ENCODE results near the gene TSEN2.

The TSEN2 gene

DNA sequence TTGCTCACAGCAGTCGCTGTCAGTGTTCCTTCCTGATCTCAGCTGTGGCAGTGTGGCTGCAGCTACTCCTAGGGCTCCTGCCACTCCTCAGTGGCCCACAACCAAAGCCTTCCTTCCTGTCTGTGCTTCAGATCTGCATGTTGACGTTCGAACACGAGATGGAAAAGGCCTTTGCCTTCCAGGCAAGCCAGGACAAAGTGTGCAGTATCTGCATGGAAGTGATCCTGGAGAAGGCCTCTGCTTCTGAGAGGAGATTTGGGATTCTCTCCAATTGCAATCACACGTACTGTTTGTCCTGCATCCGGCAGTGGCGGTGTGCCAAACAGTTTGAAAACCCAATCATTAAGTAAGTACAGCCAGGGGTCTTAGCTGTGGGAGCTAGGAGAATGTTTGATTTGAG lies 90.4 kb downstream of the TSEN2 start:
- Histone ChIP-seq H3K9ac (ENCODE audit: low read depth in 1 of 2, low read length in 2 of 2) (no peak overlapping the region), H3K36me3 (ENCODE audit: control insufficient read depth in 2 of 2, insufficient read depth in 2 of 2, low read length in 2 of 2) (peaks cover 48 to 64% of the 10 kb centered on the region in 2 donors), H3K4me3 (ENCODE audit: low read length in 2 of 2) (no peak overlapping the region), H3K27me3 (ENCODE audit: control insufficient read depth in 2 of 2, insufficient read depth in 2 of 2, low read length in 2 of 2) (no peaks in the 10 kb centered on the region), H3K4me1 (ENCODE audit: control insufficient read depth in 2 of 2, insufficient read depth in 2 of 2, low read length in 2 of 2) (peaks cover 0 to 8% of the 10 kb centered on the region in 2 donors), H3K9me3 (ENCODE audit: control insufficient read depth in 2 of 2, low read length in 2 of 2) (no peaks in the 10 kb centered on the region), H3K27ac (ENCODE audit: low read depth in 2 of 2, low read length in 2 of 2) (no peak overlapping the region)

DNA sequence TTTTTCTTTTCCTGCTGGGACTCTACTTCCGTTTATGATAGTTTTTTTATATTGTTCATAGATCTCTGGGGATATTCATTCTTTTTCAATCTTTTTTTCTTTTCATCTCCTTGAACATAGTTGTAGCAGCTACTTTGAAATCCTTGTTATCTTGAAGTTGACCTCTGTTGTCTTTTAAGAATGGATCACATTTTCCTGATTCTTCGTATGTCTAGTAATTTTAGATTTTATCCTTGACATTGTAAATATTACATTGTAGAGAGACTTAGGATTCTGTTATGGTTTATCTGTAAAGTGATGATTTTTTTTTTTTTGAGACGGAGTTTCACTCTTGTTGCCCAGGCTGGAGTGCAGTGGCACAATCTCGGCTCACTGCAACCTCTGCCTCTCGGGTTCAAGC lies 93.1 kb downstream of the TSEN2 start:
- H3K4me1 ChIP-seq (ENCODE audit: control insufficient read depth in 2 of 2, insufficient read depth in 2 of 2, low read length in 2 of 2), result peaks cover 0 to 8% of the 10 kb centered on the region in 2 donors
- H3K27ac ChIP-seq (ENCODE audit: low read depth in 2 of 2, low read length in 2 of 2), result no peak overlapping the region
- no peak overlapping the region for H3K9ac ChIP-seq (ENCODE audit: low read depth in 1 of 2, low read length in 2 of 2)
- H3K27me3 ChIP-seq (ENCODE audit: control insufficient read depth in 2 of 2, insufficient read depth in 2 of 2, low read length in 2 of 2), result no peaks in the 10 kb centered on the region
- H3K4me3 ChIP-seq (ENCODE audit: low read length in 2 of 2), result no peak overlapping the region
- H3K36me3 ChIP-seq (ENCODE audit: control insufficient read depth in 2 of 2, insufficient read depth in 2 of 2, low read length in 2 of 2), result peaks cover 52 to 67% of the 10 kb centered on the region in 2 donors
- H3K9me3 ChIP-seq (ENCODE audit: control insufficient read depth in 2 of 2, low read length in 2 of 2), result no peaks in the 10 kb centered on the region

DNA sequence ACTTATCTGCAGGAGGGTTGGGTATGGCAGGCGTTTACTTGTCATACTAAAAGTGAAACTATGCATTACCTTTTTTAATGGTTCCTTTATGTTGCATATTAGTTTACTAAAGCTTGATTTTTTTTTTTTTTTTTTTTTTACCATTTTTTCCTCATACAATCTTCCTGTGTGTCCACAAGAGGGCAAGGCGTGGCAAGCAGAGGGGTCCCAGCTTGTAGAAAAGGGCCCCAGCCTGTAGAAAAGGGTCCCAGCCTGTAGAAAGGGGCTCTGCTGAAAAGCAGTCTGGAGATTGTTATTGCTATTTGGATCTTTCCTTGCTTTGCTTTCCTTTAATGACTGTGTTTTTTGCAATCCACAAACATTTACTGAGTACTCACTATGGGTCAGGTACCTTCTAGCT lies 94.5 kb downstream of the TSEN2 start:
- H3K4me3 ChIP-seq (ENCODE audit: low read length in 2 of 2), result no peak overlapping the region
- H3K27me3 ChIP-seq (ENCODE audit: control insufficient read depth in 2 of 2, insufficient read depth in 2 of 2, low read length in 2 of 2), result no peaks in the 10 kb centered on the region
- peaks cover 56 to 72% of the 10 kb centered on the region in 2 donors for H3K36me3 ChIP-seq (ENCODE audit: control insufficient read depth in 2 of 2, insufficient read depth in 2 of 2, low read length in 2 of 2)
- H3K9ac ChIP-seq (ENCODE audit: low read depth in 1 of 2, low read length in 2 of 2), result no peak overlapping the region
- H3K27ac ChIP-seq (ENCODE audit: low read depth in 2 of 2, low read length in 2 of 2), result no peak overlapping the region
- H3K9me3 ChIP-seq (ENCODE audit: control insufficient read depth in 2 of 2, low read length in 2 of 2), result no peaks in the 10 kb centered on the region
- H3K4me1 ChIP-seq (ENCODE audit: control insufficient read depth in 2 of 2, insufficient read depth in 2 of 2, low read length in 2 of 2), result peaks cover 0 to 8% of the 10 kb centered on the region in 2 donors

DNA sequence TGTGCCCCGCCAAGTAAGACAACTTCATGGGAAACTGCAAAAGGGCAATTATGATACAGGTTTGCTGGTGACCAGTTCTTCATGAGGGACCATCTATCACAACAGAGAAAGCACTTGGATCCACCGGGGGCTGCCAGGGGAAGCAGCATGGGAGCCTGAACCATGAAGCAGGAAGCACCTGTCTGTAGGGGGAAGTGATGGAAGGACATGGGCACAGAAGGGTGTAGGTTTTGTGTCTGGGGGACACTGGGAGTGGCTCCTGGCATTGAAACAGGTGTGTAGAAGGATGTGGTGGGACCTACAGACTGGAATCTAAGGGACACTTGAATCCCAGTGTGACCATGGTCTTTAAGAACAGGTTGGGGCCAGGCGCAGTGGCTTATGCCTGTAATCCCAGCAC lies 95.2 kb downstream of the TSEN2 start:
- H3K36me3 ChIP-seq (ENCODE audit: control insufficient read depth in 2 of 2, insufficient read depth in 2 of 2, low read length in 2 of 2), result peaks cover 56 to 72% of the 10 kb centered on the region in 2 donors
- H3K27ac ChIP-seq (ENCODE audit: low read depth in 2 of 2, low read length in 2 of 2), result no peak overlapping the region
- no peaks in the 10 kb centered on the region for H3K27me3 ChIP-seq (ENCODE audit: control insufficient read depth in 2 of 2, insufficient read depth in 2 of 2, low read length in 2 of 2)
- no peak overlapping the region for H3K4me3 ChIP-seq (ENCODE audit: low read length in 2 of 2)
- peaks cover 0 to 6% of the 10 kb centered on the region in 2 donors for H3K4me1 ChIP-seq (ENCODE audit: control insufficient read depth in 2 of 2, insufficient read depth in 2 of 2, low read length in 2 of 2)
- H3K9me3 ChIP-seq (ENCODE audit: control insufficient read depth in 2 of 2, low read length in 2 of 2), result no peaks in the 10 kb centered on the region
- H3K9ac ChIP-seq (ENCODE audit: low read depth in 1 of 2, low read length in 2 of 2), result no peak overlapping the region

DNA sequence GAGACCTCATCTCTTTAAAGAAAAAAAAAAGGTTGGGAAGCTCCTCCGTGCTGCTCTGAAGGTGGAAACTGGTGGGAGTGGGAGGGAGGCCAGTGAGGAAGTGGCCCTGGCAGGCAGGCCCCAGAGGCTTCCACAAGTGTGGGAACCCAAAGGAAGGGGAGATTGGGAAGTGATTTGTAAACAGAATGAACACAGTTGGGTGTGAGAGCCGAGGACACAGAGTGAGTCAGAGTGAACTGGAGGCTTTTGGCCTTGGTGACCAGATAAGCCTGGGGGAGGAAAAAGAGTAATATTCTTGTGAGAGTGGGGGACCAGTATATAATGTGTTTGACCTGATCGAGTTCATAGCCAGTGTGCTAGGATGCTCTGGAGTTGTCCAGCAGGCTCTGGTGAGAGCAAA lies 95.6 kb downstream of the TSEN2 start:
- Histone ChIP-seq H3K36me3 (ENCODE audit: control insufficient read depth in 2 of 2, insufficient read depth in 2 of 2, low read length in 2 of 2) (peaks cover 56 to 72% of the 10 kb centered on the region in 2 donors), H3K4me1 (ENCODE audit: control insufficient read depth in 2 of 2, insufficient read depth in 2 of 2, low read length in 2 of 2) (peaks cover 0 to 6% of the 10 kb centered on the region in 2 donors), H3K4me3 (ENCODE audit: low read length in 2 of 2) (no peak overlapping the region), H3K27me3 (ENCODE audit: control insufficient read depth in 2 of 2, insufficient read depth in 2 of 2, low read length in 2 of 2) (no peaks in the 10 kb centered on the region), H3K9me3 (ENCODE audit: control insufficient read depth in 2 of 2, low read length in 2 of 2) (no peaks in the 10 kb centered on the region), H3K9ac (ENCODE audit: low read depth in 1 of 2, low read length in 2 of 2) (no peak overlapping the region), H3K27ac (ENCODE audit: low read depth in 2 of 2, low read length in 2 of 2) (no peak overlapping the region)

DNA sequence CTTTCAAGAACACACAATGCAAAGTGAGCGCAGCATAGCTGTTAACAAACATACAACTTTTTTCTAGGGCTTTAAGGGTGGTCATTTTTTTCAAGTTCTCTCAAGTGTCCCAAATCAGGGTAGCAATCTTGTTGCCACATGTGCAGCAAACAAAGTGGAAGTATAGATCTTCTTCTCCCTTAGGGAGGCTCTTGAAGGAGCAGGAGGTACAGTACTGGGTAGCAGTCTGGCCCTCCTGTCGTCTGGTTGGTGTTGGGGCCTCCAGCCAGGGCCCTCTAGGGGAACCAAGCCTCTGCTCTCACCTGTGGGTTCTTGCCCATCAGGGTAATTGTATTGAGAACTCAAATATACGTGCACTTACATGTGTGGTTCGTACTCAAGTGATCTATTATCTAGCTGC lies 98.5 kb downstream of the TSEN2 start:
- Histone ChIP-seq H3K9ac (ENCODE audit: low read depth in 1 of 2, low read length in 2 of 2) (no peak overlapping the region), H3K9me3 (ENCODE audit: control insufficient read depth in 2 of 2, low read length in 2 of 2) (no peaks in the 10 kb centered on the region), H3K27me3 (ENCODE audit: control insufficient read depth in 2 of 2, insufficient read depth in 2 of 2, low read length in 2 of 2) (no peaks in the 10 kb centered on the region), H3K4me1 (ENCODE audit: control insufficient read depth in 2 of 2, insufficient read depth in 2 of 2, low read length in 2 of 2) (no peaks in the 10 kb centered on the region), H3K4me3 (ENCODE audit: low read length in 2 of 2) (no peak overlapping the region), H3K36me3 (ENCODE audit: control insufficient read depth in 2 of 2, insufficient read depth in 2 of 2, low read length in 2 of 2) (peaks cover 68 to 80% of the 10 kb centered on the region in 2 donors), H3K27ac (ENCODE audit: low read depth in 2 of 2, low read length in 2 of 2) (no peak overlapping the region)

Measured in mucosa of rectum (tissue), 2 donors.